ENCODE data around the gene CACUL1.

The CACUL1 gene

DNA sequence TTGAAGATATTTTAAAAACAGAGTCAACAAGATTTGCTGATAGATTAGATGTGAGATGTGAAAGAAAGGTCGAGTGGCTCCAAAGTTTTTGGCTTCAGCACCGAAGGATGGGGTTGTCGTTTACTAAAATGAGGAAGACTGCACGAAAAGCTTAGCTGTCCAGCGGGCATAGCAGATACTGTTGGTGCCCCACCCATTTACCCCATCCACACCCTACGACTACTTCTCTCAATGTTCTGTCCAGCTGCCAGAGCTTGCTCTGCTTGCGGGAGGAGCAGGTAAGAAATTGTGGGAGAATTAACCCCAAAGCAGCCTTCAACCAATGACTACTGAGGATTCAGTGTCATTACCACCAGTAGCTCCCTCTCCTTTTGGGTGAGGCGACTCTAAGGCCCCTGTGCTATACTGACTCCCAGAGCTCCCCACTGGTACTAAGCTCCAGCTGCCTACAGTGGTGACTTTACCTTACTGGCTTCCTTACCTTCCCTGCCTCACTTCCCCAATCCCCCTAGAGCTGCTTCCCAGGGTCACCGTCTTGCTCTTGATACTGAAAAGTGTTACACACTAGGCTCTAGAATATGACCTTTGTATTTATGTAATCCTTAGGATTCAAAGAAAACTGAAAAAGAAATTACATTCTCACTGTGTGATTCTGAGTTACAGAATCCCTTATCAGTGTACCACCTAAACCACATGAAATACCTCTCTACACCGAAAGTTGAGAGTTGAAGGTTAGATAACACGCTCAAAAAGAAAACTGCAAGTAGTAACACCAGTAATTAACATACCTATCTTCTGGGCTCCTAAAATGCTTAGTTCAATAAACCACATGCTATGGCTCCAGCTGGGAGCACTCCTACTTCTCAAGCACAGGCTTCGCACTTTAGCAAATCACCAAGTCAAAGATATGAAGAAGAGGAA lies 22.3 kb downstream of the CACUL1 start:
- Histone ChIP-seq H3K4me3 (ENCODE audit: low read length in 2 of 2) (no peak overlapping the region), H3K27me3 (ENCODE audit: control insufficient read depth in 1 of 2, insufficient read depth in 2 of 2, low read length in 2 of 2) (no peaks in the 10 kb centered on the region), H3K9ac (ENCODE audit: low read length in 2 of 2) (no peak overlapping the region), H3K27ac (ENCODE audit: low read length) (no peak overlapping the region), H3K9me3 (ENCODE audit: control insufficient read depth in 2 of 2, low read length in 2 of 2) (no peaks in the 10 kb centered on the region), H3K36me3 (ENCODE audit: control insufficient read depth in 2 of 2, insufficient read depth in 2 of 2, low read length in 2 of 2) (no peaks in the 10 kb centered on the region), H3K4me1 (ENCODE audit: control insufficient read depth, insufficient read depth, low read length) (no peaks in the 10 kb centered on the region)

DNA sequence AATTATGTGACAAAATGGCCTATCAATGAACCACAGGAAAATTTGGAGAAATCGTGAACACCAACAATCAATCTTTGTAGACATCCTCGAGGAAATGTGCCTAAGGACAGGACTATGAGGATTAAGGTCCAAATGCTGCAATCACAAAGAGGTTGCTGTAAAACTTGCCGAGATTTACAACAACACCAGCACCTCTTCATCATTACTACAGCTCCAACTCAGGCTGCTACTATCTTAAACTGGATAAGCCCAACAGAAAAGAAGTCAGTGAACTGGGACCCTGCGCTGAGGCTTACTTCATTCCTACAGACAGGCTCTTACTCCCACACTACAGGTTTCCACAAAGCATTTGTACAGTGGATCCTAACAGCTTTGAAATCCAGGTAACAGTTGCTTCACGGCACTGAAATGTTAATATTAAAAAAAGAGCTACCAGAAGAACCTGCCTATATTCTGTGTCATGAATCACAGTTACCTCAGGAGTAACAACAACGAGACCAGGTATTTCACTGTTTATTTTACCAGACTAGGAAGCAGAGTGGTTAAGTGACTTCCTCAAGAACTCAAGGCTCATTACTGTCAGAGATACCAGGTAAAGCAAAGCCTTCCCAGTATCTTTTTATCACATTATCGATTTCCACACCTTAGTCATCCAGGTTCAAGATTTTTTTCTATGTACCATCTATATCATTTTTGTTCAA lies 23.9 kb downstream of the CACUL1 start:
- H3K4me1 ChIP-seq (ENCODE audit: control insufficient read depth, insufficient read depth, low read length): no peaks in the 10 kb centered on the region
- no peak overlapping the region for H3K4me3 ChIP-seq (ENCODE audit: low read length in 2 of 2)
- no peaks in the 10 kb centered on the region for H3K36me3 ChIP-seq (ENCODE audit: control insufficient read depth in 2 of 2, insufficient read depth in 2 of 2, low read length in 2 of 2)
- H3K9ac ChIP-seq (ENCODE audit: low read length in 2 of 2): no peak overlapping the region
- H3K27me3 ChIP-seq (ENCODE audit: control insufficient read depth in 1 of 2, insufficient read depth in 2 of 2, low read length in 2 of 2): no peaks in the 10 kb centered on the region
- no peak overlapping the region for H3K27ac ChIP-seq (ENCODE audit: low read length)
- no peaks in the 10 kb centered on the region for H3K9me3 ChIP-seq (ENCODE audit: control insufficient read depth in 2 of 2, low read length in 2 of 2)

DNA sequence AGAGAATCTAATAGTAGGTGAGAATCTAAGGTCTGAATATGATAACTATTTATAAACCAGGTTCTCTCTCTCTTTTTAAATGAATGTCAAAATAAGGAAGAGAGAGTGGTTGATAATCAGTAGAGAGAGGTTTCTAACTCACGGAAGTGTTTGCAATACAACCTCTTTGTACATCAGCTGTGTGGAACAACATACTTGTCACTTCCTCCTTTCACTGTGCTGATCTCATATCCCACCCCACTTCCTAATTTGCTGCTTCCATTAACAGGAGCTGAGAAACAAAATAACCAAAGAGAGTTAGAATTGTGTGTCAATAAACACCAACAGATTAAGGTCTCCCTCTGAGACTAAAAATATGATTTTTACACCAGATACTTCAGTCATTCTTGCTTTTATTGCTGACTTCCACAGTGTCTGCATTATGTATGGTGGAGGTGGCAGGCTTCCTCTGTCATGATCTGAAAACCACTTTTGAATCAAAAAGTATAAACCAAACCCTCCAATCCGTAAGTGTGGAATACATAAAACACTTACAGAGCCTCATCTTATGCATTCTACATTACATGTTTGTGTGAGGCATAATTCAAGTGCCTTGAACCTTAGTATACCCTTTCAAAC lies 25.0 kb downstream of the CACUL1 start:
- H3K4me3 ChIP-seq (ENCODE audit: low read length in 2 of 2): no peak overlapping the region
- no peak overlapping the region for H3K9ac ChIP-seq (ENCODE audit: low read length in 2 of 2)
- H3K36me3 ChIP-seq (ENCODE audit: control insufficient read depth in 2 of 2, insufficient read depth in 2 of 2, low read length in 2 of 2): no peaks in the 10 kb centered on the region
- H3K4me1 ChIP-seq (ENCODE audit: control insufficient read depth, insufficient read depth, low read length): no peaks in the 10 kb centered on the region
- H3K9me3 ChIP-seq (ENCODE audit: control insufficient read depth in 2 of 2, low read length in 2 of 2): no peaks in the 10 kb centered on the region
- H3K27me3 ChIP-seq (ENCODE audit: control insufficient read depth in 1 of 2, insufficient read depth in 2 of 2, low read length in 2 of 2): no peaks in the 10 kb centered on the region
- H3K27ac ChIP-seq (ENCODE audit: low read length): no peak overlapping the region

DNA sequence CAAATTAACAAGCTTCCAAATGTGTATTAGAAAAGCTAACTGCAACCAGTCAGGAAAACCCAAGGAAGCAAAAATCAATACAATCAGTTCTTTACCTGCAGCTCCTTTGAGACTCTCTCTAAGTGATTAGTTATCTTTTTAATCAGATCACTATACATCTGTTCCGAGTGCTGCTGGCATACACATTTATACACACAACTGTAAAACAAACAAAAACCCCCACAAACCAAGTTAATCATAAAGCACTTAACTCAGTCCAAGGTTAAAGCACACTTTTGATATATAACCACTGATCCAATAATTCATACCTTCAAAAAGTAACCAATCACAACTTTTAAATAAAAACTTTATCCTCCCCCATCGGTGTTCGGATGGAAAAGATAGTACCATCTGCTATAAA lies 25.6 kb downstream of the CACUL1 start:
- Histone ChIP-seq H3K27ac (ENCODE audit: low read length) (no peak overlapping the region), H3K36me3 (ENCODE audit: control insufficient read depth in 2 of 2, insufficient read depth in 2 of 2, low read length in 2 of 2) (no peaks in the 10 kb centered on the region), H3K27me3 (ENCODE audit: control insufficient read depth in 1 of 2, insufficient read depth in 2 of 2, low read length in 2 of 2) (no peaks in the 10 kb centered on the region), H3K9ac (ENCODE audit: low read length in 2 of 2) (no peak overlapping the region), H3K4me1 (ENCODE audit: control insufficient read depth, insufficient read depth, low read length) (no peaks in the 10 kb centered on the region), H3K4me3 (ENCODE audit: low read length in 2 of 2) (no peak overlapping the region), H3K9me3 (ENCODE audit: control insufficient read depth in 2 of 2, low read length in 2 of 2) (no peaks in the 10 kb centered on the region)

DNA sequence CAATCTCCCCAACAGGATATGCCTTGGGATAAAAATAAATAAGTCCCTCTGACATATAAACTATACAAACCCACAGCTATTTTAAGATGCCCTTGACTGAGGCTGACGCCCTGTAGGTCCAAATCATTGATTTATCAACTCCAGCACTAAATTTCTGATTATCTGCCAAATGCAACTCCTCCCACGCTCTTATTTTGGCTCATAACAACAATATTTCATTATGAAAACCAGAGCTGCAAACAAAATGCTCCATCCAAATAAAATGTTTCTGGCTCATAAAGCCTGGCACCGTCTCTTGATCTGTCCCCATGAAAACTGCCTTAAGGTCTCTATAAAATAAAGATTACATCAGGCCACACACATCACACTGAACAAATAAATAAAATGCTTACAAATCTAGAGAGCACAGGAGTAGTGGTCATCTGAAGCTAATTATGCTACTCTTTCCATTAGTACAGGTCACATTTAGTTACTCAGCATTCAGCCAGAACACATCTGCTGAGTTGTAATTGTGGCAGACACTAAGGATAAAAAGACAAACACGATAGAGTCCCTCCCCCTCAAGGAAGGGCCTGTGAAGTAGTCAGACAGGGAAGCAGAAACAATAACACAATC lies 28.8 kb downstream of the CACUL1 start:
- Histone ChIP-seq H3K4me3 (ENCODE audit: low read length in 2 of 2) (no peak overlapping the region), H3K4me1 (ENCODE audit: control insufficient read depth, insufficient read depth, low read length) (no peaks in the 10 kb centered on the region), H3K27ac (ENCODE audit: low read length) (no peak overlapping the region), H3K27me3 (ENCODE audit: control insufficient read depth in 1 of 2, insufficient read depth in 2 of 2, low read length in 2 of 2) (no peaks in the 10 kb centered on the region), H3K36me3 (ENCODE audit: control insufficient read depth in 2 of 2, insufficient read depth in 2 of 2, low read length in 2 of 2) (no peaks in the 10 kb centered on the region), H3K9me3 (ENCODE audit: control insufficient read depth in 2 of 2, low read length in 2 of 2) (no peaks in the 10 kb centered on the region), H3K9ac (ENCODE audit: low read length in 2 of 2) (peak overlapping the region in 1 of 2 donors; percentile 7)

DNA sequence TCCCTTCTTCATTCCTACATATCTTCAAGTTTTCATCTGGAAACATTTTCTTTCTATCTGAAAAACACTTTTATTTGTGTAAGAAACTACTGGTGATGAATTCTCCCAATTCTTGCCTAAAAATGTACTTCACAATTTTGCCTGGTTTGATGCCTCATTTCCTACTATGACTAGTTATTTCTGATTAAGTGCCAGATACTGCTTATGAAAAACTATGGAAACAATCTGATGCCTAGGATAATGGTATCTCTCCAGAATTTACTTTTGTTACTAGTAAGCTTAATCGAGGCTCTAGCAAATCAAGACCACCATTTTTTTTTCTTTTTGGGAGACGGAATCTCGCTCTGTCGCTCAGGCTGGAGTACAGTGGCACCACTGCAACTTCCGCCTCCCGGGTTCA lies 31.3 kb downstream of the CACUL1 start:
- Histone ChIP-seq H3K27ac (ENCODE audit: low read length) (no peak overlapping the region), H3K36me3 (ENCODE audit: control insufficient read depth in 2 of 2, insufficient read depth in 2 of 2, low read length in 2 of 2) (no peaks in the 10 kb centered on the region), H3K9ac (ENCODE audit: low read length in 2 of 2) (no peak overlapping the region), H3K4me1 (ENCODE audit: control insufficient read depth, insufficient read depth, low read length) (no peaks in the 10 kb centered on the region), H3K27me3 (ENCODE audit: control insufficient read depth in 1 of 2, insufficient read depth in 2 of 2, low read length in 2 of 2) (no peaks in the 10 kb centered on the region), H3K4me3 (ENCODE audit: low read length in 2 of 2) (no peak overlapping the region), H3K9me3 (ENCODE audit: control insufficient read depth in 2 of 2, low read length in 2 of 2) (no peaks in the 10 kb centered on the region)

DNA sequence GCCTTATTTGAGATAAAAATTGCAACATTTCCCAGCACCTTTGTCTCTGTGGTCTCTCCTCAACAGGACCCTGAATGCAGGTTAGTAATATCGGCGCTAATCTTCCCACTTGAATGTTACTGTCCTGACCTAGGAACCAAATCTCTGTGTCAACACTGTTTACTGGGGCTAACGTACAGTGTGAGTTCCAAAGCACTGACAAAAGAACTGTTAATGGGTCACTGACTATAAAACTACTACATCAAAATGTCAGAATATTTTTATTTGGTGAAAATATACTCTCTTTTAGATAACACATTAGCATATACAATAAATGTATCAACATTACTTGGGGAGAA lies 33.3 kb downstream of the CACUL1 start:
- no peaks in the 10 kb centered on the region for H3K4me1 ChIP-seq (ENCODE audit: control insufficient read depth, insufficient read depth, low read length)
- no peaks in the 10 kb centered on the region for H3K9me3 ChIP-seq (ENCODE audit: control insufficient read depth in 2 of 2, low read length in 2 of 2)
- no peak overlapping the region for H3K4me3 ChIP-seq (ENCODE audit: low read length in 2 of 2)
- H3K27me3 ChIP-seq (ENCODE audit: control insufficient read depth in 1 of 2, insufficient read depth in 2 of 2, low read length in 2 of 2): no peaks in the 10 kb centered on the region
- H3K36me3 ChIP-seq (ENCODE audit: control insufficient read depth in 2 of 2, insufficient read depth in 2 of 2, low read length in 2 of 2): no peaks in the 10 kb centered on the region
- H3K9ac ChIP-seq (ENCODE audit: low read length in 2 of 2): no peak overlapping the region
- H3K27ac ChIP-seq (ENCODE audit: low read length): no peak overlapping the region

DNA sequence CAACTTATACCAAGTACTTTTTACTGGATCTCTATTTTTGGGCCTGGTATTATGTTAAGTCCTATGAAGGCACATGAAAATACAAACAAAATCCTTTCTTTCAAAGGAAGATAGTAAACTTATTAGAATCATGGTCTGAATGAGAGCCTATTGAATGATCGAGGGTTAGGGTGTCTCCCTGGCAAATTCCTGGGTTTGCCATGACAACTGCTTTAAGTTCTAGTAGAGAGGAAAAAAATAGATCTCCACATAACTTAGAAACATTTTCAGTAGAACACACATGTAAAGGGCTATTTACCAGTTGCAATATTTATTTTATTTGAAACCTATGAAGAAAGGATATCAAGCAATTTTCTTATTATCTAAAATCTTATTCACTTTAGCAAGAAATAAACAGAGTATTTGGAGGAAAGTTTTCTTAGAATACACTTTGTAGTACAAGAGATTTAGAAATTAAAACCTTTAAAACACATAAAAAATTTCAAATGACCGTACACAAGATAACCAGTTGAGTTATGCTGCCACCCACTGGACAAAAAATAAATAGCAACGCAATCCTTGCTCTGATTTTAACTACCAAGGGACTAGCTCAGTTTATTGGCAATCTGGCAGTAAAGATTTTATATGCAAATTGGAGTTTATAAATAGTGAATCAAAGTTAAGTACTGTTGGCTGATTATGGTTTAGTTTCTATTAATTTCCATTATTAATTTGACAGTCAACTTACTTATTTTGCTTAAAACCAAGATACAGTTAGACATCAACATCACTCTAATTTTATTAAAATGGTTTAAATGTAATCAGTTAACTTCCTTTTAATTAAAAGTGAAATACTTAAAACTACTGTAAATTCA lies 33.9 kb downstream of the CACUL1 start:
- Histone ChIP-seq H3K4me3 (ENCODE audit: low read length in 2 of 2) (no peak overlapping the region), H3K4me1 (ENCODE audit: control insufficient read depth, insufficient read depth, low read length) (no peaks in the 10 kb centered on the region), H3K9me3 (ENCODE audit: control insufficient read depth in 2 of 2, low read length in 2 of 2) (no peaks in the 10 kb centered on the region), H3K27me3 (ENCODE audit: control insufficient read depth in 1 of 2, insufficient read depth in 2 of 2, low read length in 2 of 2) (no peaks in the 10 kb centered on the region), H3K36me3 (ENCODE audit: control insufficient read depth in 2 of 2, insufficient read depth in 2 of 2, low read length in 2 of 2) (no peaks in the 10 kb centered on the region), H3K27ac (ENCODE audit: low read length) (no peak overlapping the region), H3K9ac (ENCODE audit: low read length in 2 of 2) (no peak overlapping the region)

DNA sequence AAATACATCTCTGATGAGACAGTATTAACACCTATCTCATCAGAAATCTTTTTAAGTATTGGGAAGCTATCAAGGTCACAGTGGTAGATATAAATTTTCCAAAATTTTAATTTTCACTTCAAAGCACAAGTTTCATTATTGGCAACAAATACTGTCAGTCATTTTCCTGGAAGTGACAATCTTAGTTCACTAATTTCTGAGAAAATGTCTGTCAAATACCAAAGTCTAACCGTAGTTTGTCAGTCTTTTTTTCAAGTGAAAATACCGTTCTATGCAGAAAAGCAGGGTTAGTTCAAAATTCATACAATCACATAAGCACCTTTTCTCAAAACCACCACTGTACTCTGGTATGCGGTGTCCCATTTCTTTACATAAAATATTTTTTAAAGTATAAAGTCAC lies 40.4 kb downstream of the CACUL1 start:
- H3K4me1 ChIP-seq (ENCODE audit: control insufficient read depth, insufficient read depth, low read length): no peaks in the 10 kb centered on the region

More for the DNA sequence above, 40.4 kb downstream of the CACUL1 start:
- H3K4me3 ChIP-seq (ENCODE audit: low read length in 2 of 2): no peak overlapping the region
- H3K9ac ChIP-seq (ENCODE audit: low read length in 2 of 2): no peak overlapping the region
- no peak overlapping the region for H3K27ac ChIP-seq (ENCODE audit: low read length)
- peaks cover 0 to 3% of the 10 kb centered on the region in 2 donors for H3K36me3 ChIP-seq (ENCODE audit: control insufficient read depth in 2 of 2, insufficient read depth in 2 of 2, low read length in 2 of 2)
- H3K9me3 ChIP-seq (ENCODE audit: control insufficient read depth in 2 of 2, low read length in 2 of 2): no peaks in the 10 kb centered on the region
- H3K27me3 ChIP-seq (ENCODE audit: control insufficient read depth in 1 of 2, insufficient read depth in 2 of 2, low read length in 2 of 2): no peaks in the 10 kb centered on the region

All from stomach smooth muscle (tissue), 2 donors.